Activated CD4-positive, alpha-beta T cell treated with anti-CD3 and anti-CD28 coated beads for 24 hours (primary cell): ENCODE results near the gene RBM33.
A peak's percentile ranks its signal among the peaks of the same experiment; 100 is the strongest.

Source experiments
- DNase-seq, 2 donors: peaks; one replicate each; pipeline ENCODE4 v3.0.0-alpha.2; 2020; ENCODE audit warnings: low read depth in 2 of 2

The RBM33 gene

DNA sequence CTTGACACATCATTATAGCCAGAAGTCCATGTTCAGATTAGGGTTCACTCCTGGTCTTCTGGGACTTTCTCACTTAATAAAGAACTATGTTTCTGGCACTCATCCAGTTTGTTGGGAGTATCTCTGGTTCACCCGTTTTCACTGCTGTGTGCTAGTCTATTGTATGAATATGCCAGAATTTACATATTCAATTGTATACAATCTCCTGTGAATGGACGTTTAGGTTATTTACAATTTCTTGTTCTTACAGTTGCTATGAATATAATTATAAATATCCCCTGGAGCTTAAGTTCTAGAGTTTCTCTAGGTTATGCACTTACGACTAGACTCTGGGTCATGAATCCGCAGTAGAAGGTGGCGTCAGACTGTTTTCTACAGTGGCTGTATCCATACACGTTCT is 20.0 kb upstream of the RBM33 start:
- DNase-seq = no peak

GRCh38 chr7:155625557-155625956 is 18.9 kb upstream of the RBM33 start:
- no peak for DNase-seq

DNA sequence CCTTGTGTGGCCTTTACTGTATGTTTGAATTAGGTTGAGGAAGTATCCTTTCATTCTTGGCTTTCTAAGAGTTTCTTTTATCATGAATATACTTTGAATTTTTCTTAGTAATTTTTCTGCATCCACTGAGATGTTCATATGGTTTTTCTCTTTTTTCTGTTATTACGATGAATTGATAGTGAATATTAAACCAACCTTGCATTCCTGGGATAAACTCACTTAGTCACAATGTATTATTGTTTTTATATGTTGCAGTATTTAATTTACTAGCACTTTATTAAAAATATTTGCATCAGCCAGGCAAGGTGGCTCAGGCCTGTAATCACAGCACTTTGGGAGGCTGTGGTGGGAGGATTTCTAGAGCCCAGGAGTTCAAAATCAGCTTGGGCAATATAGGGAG is 15.3 kb upstream of the RBM33 start:
- no peak for DNase-seq

DNA sequence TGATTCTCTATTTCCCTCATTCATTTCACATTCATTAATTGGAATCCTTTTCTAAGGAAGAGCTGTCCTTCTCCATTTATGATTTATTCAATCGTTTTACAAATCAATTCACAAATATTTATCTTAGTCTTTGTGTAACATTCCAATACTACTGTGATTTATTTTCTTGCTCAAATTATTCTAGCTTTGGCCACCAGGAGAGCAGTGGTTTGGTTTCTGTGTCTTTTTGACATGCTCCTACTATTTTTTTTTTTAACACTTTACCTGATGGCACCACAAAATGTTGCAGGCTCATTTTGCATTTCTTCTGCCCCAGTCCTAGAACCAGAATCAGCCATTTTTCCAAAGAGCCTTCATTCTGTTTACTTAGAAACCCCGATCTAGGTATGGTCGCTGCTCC is 13.3 kb upstream of the RBM33 start:
- DNase-seq = no peak

- no peak for DNase-seq
Observed at GRCh38 chr7:155635817-155636216, 8.6 kb upstream of the RBM33 start.

DNA sequence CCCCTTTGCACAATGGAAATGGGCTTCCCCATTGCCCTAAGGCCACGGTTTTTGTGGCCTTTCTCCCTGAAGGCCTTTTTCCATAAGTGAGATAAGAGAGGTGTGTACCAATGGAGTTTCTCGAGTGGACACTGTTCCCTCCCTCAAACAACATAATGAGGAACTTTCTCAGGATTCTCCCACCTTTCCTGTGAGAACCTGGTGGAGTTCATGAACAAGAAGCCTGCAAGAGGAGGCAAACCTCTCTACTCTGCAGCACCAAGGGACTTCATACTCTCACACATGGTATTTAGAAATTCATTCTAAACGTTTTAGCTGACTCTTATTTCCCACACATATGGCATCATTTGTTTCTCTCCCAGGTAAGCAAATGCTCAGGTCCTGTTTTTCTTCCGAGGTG is 7.3 kb upstream of the RBM33 start:
- DNase-seq = no peak

DNA sequence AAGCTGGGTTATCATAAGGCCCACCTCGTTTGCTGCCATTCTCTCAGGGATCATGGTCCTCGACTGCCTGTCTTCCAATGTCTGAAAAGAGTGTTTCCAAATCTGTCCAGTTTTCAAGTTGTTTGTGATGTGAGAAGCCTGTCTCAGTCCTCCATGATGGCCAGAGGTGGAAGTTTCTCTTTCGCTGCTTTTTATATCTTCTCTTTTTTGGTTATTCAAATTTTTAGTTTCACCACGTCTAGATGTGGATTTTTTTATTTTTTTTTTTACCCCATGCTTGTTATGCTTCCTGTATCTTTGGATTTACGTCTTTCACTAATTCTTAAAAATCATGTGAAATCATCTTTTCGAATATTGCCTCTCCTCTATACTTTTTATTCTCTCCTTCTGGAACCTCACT is 6.1 kb upstream of the RBM33 start:
- no peak for DNase-seq

DNA sequence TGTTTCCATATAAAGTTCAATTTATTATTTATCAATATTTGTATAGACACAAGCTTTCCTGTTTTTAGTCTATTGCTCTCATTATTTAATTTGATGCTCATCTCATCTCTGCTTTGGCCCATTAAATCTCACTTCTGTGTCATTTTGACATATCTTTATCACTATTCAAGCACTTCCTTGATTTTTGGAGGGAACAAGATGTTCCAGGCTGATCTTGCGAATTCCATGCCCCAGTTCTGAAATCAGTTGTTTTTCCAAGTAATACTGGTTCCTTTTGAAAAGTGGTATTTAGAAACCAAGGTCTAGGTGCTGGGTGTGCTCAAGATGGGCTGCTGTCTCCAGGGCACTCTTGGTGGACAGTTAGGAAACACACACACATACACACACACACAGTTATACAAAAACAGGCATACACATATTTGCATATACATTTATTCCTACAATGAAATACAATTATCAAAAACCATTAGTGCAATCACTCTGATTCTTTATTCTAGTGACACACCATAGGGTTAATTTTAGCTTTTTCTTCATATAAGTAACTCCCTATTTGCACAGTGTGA is 4.4 kb upstream of the RBM33 start:
- DNase-seq = no peak

DNA sequence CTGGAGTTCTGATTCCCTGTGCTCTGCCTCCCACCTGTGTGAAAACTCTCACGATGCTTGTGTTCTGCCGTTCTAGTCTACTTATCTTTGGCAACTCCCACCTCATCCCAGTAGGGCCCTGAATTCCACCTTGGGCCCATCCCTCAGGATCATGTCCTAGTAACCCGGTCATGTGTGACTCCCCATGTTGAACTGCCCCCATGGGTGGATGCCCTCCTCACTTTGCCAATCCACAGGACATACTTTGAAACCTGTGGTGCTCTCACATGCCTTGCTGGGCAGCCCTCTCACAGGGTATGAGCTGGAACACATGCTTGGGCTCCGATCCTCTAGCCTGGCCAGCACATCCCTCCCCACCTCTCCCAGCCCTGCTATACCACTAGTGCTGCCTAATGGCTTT is 3.8 kb upstream of the RBM33 start:
- DNase-seq = no peak

- no peak for DNase-seq
Observed at GRCh38 chr7:155643804-155644177, 670 bp upstream of the RBM33 start.

- DNase-seq = peak in 1 of 2 donors; percentile 15
Observed at GRCh38 chr7:155644971-155645509, 579 bp downstream of the RBM33 start.

DNA sequence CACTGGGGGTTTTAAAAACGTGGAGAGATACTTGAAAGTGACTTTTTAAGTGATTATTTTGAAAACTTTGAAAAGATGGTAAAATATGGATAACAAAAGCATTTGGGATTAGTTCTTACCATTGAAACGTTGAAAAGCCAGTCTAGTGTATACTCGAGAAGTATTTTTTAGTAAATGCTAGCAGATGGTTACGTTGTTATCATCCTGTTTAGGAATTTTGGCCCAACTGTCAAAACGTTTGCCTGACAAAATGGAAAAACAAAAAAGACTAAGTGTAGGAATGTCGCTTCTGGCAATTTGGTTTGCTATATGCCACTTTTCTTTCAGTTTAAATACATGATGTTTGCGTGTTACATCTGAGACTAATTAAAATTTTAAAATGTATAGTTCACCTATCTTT is 1.2 kb downstream of the RBM33 start:
- no peak for DNase-seq

DNA sequence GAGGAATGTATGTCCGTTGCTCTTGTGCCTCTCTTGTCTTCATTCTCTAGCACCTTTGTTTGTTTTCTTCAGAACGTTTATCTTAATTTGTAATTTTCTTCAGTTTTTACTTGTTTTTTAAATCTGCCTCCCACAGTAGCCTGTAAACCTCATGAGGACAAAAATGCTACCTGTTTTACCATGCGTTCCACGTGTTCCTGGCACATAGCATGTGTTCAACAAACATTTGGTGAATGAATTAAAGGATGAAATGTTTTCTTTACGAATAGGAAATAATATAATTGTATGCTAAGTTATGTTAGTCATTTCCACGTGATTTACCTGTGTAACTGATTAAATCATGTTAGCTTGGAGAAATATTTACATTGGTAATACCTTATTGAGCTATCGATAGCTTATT is 2.2 kb downstream of the RBM33 start:
- DNase-seq = no peak

- no peak for DNase-seq
Observed at GRCh38 chr7:155647302-155647701, 2.8 kb downstream of the RBM33 start.

- DNase-seq = no peak
Observed at GRCh38 chr7:155647734-155648133, 3.3 kb downstream of the RBM33 start.

- no peak for DNase-seq
Observed at GRCh38 chr7:155648752-155649339, 4.4 kb downstream of the RBM33 start.

DNA sequence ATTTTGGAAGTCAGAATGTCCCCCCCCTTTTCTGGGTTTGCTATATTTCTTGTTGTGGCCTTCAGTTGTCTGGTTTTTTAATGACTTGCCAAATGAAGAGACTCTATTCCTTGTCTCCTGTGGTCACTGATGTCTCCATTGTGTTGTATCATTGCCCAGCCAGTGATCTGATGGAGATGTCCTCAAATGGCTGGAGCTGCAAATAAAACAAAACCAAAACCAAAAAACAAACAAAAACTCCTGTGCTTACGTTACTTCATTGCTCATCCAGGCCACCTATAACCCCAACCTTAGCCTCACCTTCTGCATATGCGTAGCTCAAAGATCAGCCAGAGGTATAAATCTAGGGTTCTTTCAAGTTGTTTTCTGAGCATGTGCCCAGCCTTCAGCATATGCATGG is 5.1 kb downstream of the RBM33 start:
- no peak for DNase-seq

DNA sequence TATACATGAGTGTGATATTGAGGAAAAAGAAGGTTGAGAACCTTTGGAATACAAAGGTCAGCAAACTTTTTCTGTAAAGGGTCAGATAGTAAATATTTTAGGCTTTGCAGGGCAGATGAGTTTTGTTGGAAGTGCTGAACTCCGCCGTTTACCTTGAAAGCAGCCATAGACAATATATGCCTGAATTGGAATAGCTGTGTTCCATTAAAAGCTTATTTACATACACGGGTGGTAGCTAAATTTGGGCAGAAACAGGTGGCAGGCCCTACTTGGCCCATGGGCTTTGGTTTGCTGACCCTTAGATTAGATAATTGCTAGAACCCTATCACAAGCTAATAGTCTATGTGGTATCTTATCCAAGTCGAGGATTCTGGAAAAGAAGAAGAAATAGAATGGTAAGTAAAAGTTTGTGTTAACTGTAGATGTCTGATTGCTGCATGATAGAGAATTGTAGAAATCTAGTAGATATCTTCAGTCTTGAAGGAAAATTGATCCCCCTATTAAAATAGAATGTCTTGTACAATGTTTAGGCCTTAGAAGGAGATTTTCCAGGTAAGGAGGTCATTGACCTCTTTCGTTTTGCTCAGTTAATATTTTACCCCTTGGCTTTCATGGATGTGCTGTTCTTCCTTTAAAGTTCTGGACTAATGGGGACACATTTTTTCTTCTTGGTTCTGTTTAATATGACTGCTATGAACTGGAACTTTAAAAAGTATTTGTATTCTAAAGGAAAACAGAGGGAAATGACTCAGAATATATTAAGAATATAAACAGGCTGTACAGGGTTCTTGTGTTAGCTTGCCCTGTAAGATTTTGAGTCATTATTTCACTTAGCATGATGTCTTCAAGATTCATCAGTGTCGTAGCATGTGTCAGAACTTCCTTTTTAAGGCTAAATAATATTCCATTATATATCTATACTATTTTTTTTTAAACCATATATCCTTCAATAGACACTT is 8.0 kb downstream of the RBM33 start:
- DNase-seq = no peak

DNA sequence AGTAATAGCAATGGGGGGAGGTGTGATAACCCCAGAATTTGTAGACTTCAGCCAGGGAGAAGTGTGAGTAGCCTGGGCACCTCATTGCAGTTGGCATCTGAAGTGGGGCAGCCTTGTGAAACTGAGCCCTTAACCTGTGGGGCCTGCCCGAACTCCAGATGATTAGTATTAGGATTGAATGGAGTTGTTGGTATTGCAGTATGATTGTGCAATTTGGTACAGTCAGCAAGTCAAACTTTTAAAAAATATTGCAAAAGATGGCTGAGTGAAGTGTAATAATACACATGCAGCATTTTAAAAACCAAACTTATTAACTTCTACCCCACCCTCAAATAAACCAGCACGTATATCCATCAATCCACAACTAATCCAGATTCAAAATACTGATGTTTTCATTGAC is 9.3 kb downstream of the RBM33 start:
- no peak for DNase-seq

DNA sequence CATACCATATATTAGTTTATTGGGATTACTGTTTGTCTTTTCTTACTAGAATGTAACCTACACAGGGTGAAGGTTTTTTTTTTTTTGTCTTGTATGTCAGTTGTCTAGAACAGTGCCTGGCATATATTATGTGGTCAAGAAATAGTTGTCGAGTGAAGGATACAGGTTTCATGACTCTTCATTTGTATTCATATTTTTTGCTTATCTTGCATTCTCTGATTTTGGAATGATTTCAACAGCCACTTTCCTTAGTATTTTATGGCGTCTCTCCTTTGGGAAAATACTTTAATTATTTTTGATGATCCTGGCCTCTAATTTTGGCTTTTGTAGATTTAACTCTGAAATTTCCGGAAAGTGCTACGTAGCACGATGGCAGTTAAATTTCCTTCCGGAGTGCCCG is 12.4 kb downstream of the RBM33 start:
- DNase-seq = no peak

GRCh38 chr7:155660059-155660757 is 15.7 kb downstream of the RBM33 start:
- DNase-seq = no peak

GRCh38 chr7:155660758-155661093 is 16.3 kb downstream of the RBM33 start:
- DNase-seq = no peak
